HT1080 (cell line): ENCODE results near the gene IL1B. TPM values are rescaled to one million over a fixed set of nuclear protein-coding genes. Genes with fewer than 3 reads are reported as not detected.

Experiments
- DNase-seq: peaks from one replicate; pipeline ENCODE4 v3.0.0-alpha.2; 2015; ENCODE audit warnings: low read depth
- total RNA-seq: library from RNA; depleted of rRNA; stranded (reverse); fragments of >200 nt; shearing (Covaris generic); gene quantifications from 2 replicates; pipeline ENCODE4 v1.2.3, GENCODE V29; 2014

The IL1B gene
- total RNA-seq, 1 experiment from 2014 or later: 9.5 TPM

DNA sequence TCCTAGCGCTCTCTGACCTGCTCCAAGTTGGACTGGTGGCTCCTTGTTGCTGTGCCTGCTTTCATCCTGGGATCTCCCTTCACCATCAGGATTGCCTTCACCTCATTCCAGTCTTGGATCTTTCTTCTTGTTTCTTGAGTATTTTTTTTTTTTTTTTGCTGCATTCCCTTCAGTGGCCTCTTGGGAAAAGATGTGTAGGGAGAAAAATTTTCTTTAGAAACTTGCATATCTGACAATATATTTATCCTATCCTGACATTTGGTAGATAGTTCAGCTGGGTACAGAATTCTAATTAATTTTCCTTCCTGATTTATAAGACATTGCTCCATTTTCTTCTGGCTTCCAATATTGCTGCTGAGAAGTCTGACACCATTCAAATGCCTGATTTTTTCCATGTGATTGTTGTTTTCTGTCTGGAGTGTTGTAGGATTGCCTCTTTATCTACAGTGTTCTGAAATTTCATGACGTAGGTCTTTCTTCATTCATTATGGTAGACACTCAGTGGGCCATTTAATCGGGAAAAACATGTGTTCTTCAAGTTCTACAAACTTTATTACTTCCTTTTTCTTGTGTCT is 29.3 kb downstream of the IL1B start:
- DNase-seq: no peak

DNA sequence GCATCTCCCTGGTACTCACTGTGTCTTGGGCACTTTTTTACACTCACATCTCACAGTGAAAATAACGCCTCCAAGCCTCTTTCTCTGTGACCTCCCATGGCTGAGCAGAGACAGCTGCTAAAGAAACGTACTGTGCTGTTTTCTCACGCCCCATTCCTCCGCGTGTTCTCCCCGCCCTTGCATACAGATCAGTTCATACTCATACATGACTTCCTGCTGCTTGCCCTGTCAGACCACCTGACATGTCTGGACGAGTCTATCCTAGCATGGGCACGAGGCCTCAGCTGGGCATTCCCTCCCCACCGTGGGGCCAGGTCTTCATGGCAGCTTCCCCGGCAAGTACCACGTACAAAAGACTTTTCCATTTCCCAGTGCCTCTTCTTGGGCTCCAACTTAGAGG is 31.0 kb downstream of the IL1B start:
- DNase-seq: no peak

GRCh38 chr2:112803691-112804521 is 32.7 kb downstream of the IL1B start:
- peak; percentile 80 for DNase-seq

DNA sequence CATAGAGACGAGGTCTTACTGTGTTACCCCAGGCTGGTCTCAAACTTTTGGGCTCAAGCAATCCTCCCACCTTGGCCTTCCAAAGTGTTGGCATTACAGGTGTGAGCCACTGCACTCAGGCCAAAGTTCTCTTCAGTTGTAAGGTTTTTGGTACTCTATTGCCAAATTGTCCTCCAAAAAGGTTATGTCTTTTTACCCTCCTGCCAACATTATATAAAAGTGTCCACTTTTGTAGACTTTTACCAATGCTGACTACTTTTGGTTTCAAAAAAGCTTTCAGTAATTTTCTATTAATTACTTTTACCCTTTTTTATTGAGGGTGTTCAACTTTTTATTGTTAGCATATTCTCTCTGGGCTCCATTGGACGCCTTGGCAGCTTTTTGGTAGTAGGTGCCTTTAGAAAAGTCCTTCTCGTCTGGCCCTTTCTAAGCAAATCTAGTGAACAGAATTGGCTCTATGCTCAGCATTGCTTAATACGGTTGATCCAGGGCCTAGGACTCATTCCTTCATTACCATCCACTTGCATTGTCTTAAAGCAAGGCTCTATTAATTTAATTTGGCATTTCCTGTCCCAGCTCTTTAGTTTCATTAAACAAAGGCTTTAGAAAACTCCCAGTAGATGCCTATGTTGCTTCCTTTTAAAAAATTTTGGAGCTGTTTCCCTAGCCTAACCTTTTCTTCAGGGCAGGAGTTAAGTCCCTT is 35.5 kb downstream of the IL1B start:
- DNase-seq: no peak

DNA sequence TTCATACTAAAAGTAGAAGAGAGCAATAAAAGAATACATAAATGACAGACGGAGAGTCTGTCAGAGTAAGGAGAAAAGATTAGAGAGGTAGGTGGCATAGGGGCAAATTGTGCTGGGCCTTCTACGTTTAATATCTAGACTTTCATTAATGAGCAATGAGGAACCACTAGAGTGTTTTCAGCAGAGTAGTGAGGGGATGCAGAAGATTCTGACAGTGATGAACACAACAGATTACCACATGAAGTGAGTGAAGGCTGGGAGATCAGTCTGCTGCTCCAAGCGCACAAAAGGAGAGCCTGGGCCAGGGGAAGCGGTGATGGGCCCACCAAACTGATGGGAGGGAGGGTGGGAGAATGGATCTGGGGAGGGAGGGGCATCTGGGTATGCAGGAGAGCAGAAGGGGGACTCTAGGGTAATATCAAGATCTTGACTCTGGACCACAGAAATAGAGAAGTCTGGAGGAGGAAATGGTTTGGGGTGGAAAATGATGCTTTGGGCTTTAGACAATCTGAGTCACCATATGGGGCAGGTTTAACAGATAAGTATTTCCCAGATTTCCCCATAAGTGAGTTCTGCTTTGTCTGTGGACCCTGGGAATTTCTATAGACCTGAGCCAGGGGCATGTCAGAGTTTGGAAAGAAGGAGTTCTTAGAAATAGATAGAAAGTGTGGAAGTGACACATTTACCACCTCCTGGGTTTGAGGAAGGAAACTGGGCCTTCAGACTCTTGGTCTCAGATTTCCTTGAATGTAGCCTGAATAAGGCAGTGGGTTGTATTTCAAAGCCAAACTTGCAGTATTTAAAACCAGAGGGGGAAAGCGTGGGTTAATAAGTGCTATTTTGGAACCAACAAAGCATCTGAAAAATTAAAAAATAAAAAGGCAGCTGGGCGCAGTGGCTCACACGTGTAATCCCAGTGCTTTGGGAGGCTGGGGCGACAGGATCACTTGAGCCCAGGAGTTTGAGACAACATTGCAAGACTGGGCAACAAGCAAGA is 37.3 kb downstream of the IL1B start:
- peak; percentile 38 for DNase-seq

GRCh38 chr2:112796486-112796885 is 40.1 kb downstream of the IL1B start:
- no peak for DNase-seq

DNA sequence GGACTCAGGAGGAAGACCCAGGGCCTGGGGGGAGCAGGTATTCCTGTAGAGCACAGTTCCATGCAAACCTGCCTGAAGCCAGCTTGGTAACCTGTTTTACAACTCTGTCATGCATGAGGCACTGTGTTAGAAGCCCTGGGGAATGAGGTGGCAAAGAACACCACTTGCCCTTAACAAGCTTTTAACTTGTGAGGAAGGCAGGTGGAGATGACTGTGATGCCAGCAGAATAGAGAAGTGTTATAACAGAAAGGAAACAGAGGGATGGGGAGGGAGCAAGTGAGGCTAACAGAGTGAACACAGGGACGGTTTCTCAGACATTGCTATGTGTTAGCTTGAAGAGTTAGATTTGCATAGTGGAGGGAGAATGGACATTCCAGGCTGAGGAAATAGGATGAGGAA is 40.8 kb downstream of the IL1B start:
- DNase-seq: no peak

- DNase-seq: no peak
Observed at GRCh38 chr2:112794841-112795240, 41.7 kb downstream of the IL1B start.

GRCh38 chr2:112794131-112794733 is 42.3 kb downstream of the IL1B start:
- peak; percentile 86 for DNase-seq

DNA sequence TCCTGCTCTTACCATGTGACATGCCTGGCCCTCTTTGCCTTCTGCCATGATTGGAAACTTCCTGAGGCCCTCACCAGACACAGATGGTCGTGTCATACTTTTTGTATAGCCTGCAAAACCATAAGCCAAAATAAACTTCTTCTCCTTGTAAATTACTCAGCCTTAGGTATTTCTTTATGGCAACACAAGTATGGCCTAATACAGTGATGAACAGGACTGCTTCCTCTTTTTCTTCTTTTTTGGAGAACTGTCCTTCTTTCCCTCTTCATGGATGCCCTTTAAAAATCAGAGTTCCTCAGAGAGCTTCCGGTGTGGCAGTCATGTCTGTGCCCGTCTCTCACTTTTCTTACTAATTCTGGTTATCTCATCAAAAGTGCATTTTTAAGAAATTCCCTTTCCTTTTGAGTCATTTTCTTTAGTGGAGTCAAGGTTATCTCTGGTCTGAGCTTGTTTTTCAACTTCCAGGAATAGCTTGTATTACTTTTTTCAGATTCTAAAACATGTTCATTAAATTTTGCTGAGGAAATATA is 43.1 kb downstream of the IL1B start:
- peak; percentile 13 for DNase-seq

GRCh38 chr2:112792419-112792818 is 44.2 kb downstream of the IL1B start:
- DNase-seq: no peak

GRCh38 chr2:112791693-112792230 is 44.8 kb downstream of the IL1B start:
- DNase-seq: no peak

GRCh38 chr2:112791019-112791418 is 45.6 kb downstream of the IL1B start:
- no peak for DNase-seq

GRCh38 chr2:112790305-112790704 is 46.3 kb downstream of the IL1B start:
- no peak for DNase-seq

- no peak for DNase-seq
Observed at GRCh38 chr2:112789186-112789585, 47.4 kb downstream of the IL1B start.

DNA sequence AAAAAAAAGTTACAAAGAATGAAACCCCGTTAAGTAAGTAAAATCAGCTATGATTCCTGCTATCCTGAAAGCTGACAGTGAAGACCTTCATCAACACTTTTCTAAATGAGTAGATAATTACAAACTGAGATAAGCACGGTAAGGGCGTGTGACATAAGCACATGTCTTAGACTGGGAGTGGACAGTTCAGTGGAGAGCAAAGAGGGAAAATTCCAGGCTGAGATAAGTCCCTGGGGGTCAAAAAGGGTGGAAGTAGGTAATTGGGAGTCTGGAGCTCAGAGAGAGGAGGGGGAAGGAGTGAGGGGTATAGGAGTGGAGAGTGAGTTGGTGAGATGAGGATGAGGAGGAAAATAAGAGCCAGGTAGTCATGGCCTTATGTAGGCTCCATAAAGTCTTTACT is 47.9 kb downstream of the IL1B start:
- DNase-seq: no peak

DNA sequence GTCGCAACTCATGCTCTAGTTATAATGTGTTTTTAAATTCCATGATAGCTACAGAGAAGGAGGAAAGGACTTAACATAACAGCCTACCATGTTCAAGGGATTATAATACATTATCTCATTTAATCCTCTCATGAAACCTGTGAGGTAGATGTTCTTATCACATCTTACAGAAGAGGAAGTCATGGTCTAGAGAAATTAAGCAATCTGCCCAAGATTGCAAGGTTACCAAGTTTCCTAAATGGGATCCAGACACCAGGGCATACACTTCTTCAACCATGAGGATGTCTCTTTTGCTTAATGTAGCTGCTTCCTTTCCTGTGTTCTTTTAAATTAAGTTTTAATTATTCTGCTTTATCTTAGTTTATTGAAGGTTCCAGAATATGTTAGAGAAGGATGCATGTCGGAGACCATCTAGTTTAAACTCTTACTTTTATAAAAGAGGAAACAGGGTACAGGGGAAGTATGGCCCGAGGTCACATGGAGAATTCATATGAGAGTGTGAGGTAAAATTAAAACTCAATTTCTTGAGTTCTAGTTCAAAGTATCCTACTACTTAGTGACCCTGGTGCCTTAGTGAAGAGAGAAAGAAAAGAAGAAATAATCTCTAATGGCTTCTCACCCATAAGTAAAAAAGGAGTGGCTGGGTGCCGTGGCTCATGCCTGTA is 48.7 kb downstream of the IL1B start:
- DNase-seq: no peak

- peak; percentile 43 for DNase-seq
Observed at GRCh38 chr2:112787294-112787693, 49.3 kb downstream of the IL1B start.
